HG03565 (cell line): ENCODE measurements around the gene KIF26B.

Experiments used
- ATAC-seq: cut with Tn5 transposase; IDR thresholded peaks from one replicate; pipeline ENCODE4 v1.9.1; 2021; ENCODE audit warnings: mild to moderate bottlenecking, moderate library complexity; ENCODE audit not compliant: unreplicated experiment

KIF26B gene

DNA sequence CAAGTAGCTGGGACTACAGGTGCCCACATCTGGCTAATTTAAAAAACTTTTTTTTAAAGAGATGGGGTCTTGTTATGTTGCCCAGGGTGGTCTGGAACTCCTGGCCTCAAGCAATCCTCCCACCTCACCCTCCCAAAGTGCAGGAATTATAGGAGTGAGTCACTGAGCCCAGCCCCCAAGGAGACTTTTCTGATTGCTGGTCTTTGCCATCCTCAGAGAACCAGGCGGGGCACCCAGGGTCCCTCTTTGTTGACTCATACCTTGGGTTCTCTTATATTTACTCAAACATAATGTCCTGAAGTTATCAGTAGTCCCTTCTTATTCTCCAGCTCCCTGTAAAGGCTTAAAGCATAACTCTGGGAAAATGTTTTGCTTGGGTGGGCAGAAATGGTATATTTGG, 51.1 kb downstream of the KIF26B start:
- ATAC-seq: no peak

DNA sequence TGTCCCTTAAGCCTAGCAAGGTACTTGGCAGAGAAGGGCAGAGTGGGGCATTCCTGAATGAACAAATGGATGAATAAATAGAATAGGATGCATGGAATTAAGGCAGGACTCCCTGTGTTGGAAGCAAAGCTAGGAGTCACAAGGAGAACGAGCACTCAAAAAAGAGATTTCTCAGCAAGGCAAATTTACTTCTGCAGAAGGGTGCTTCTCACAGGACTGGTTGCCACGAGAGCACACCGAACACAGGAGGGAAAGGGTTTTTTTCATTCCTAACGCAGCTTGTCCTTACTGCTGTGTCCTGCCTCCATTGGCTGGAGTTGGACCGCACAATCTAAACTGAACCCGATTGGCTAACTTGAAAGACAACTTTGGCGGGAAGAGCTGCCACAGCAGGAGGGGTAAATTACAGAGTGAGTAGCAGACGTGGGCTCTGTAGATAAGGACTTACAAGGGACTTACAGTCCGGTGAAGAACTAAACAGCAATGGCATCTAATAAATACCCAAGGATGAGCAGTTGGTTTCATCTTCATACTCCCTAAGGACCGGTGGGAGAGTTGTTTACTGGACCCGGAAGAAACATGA, 52.4 kb downstream of the KIF26B start:
- no peak for ATAC-seq

DNA sequence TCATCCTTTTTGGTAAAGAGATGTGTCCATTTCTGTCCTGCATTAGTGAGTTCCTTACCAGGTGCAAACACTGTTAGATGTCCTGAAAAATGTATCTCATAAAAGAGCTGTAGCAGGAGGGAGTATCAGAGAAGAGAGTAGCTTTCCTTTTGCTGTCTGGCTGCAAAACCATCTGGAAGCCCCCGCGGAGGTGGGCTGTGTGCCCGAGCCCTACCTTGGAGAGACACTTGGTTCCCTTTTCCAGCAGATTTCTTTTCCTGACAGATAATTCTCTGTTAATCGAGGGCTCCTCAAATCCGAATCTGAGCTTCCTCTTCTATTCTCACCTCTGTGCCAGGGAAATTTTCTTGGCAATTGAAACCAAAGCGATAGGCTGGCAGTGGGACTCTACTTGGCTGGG, 53.0 kb downstream of the KIF26B start:
- no peak for ATAC-seq

DNA sequence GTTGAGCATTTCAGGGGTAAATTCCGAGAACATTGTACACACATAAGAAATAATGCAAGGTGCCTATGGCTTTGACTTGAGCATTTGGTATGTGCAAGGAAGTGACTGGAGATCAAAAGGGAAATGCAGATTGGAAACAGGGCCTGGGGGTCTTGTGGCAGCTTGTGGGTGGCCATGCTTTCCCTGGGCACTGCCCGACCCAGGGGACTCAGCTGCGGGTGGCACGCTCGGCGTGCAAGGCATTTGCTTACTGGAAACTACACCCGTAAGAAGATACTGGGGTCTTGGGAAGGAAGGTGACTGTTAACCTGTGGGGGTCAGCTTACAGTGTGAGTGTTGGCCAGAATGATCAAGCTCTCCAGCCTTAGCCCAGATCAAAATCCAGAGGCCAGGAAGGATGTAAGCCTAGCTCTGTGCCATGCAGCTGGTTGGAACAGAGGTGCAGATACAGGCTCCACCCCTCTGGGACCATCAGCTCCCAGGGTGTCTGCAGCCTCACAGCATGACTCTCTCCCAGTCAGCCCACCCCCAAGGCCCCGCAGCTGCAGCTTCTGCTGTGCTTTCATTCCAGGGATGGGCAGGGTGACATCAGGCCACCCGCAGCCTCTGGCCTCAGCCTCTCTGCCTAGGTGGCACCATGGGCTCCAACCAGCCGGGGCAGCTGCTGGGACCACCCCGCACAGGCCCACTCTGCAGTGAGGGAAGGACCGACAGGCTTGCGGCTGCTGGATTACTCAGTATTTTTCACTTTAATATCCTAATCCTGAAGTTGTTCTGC, 55.1 kb downstream of the KIF26B start:
- no peak for ATAC-seq

DNA sequence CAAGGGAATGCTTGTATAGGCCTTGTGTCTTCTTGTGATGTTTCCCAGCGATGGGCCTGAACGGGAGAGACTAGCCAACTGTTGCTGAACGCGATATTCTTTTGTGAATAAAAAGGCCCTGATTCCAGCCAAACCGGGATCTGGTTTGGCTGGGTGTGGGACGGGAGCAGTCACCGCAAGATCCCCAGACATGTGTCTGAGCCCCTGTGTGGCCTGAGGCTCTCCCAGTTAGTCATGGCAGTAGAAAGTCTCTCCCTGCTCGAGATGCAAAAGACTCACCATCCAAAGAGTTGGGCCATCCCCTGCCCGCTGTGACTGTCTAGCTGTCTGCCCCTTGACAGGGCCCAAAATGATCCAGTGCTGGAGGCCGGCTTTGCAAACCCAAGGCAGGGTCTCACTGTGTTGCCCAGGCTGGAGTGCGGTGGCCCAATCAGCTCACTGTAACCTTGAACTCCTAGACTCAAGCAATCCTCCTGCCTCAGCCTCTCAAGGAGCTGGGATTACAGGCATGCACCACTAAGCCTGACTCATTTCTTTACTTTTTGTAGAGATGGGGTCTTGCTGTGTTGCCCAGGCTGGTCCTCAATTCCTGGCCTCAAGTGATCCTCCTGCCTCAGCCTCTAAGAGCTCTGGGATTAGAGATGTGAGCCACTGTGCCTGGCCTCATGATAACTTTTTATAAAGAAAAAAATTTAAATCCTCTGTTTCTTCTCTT, 56.4 kb downstream of the KIF26B start:
- ATAC-seq: no peak

DNA sequence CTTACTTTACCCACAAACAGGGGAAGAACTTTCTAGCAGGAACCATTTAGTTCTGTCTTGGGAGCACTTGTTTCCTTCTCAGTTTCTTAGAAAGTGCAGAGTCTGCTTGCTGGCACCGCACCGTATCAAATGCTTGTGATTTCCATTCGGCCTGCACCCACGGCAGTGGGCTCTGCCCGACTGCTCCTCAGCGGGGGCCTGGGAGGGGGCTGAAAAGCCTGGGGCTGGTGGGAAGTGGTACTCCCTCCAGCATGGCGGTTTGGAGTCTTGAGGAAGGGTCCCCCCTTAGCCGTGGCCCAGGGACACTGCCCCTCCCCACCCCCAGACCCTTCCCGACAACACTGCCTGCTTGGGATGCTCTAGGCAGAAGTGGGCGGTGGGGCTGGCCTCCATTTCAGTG, 57.0 kb downstream of the KIF26B start:
- ATAC-seq: no peak

DNA sequence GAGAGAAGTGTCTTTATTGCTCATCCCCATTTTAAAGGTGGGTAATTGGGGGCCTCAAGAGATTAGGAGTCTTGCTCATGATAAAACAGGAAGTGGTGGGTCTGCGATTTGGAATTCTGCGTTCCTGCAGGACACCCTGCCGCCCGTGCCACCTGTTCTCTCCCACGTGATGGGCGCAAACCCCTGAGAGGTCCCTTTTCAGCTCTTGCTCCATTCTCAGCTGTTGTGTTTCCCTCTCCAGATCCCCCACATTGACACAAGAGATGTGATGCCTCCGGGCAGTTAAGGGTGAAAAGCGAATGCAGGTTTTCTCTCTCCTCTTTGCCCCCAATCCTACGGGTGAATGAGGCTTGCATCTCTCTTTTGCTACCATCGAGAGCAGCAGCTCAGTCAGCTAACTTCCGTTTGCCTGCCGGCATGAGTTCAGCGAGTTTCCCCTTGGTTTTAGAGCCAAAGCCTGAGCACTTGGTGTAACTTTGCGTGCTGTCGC, 57.5 kb downstream of the KIF26B start:
- no peak for ATAC-seq

DNA sequence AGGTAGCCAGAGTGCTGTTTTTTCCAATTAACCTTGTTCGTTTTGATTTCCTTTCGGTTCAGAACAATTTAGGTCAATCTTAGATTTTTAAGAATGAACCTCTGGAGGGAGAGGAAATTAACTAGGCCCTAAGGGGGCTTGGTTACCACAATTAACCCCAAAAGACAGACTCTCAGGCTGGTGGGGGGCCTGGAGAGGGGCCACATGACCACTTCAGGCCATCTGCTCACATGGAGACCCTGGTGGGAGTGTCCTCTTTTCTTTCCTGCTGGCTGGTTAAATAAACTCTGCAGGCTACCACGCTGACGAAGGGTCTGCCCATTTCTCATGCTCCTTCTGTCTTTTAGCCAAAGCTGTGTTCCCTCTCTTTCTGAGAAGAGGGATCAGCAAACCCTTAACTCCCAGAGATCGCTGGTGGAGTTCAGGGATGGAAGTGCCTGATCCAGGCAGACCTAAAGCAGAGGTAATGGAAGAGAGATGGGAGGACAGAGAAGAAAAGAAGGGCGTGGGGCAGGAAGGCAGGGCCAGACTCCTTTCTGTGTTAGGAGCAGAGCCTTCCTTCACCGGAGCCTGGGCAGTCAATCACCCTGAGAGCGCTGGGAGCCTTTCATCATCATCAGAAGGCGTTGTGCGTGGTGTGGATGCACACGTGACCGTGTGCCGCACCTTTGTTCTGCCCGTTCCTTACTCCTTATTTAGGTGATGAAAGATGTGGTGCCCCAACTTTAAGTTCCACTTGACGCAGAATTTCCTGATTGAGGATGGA, 58.5 kb downstream of the KIF26B start:
- no peak for ATAC-seq

DNA sequence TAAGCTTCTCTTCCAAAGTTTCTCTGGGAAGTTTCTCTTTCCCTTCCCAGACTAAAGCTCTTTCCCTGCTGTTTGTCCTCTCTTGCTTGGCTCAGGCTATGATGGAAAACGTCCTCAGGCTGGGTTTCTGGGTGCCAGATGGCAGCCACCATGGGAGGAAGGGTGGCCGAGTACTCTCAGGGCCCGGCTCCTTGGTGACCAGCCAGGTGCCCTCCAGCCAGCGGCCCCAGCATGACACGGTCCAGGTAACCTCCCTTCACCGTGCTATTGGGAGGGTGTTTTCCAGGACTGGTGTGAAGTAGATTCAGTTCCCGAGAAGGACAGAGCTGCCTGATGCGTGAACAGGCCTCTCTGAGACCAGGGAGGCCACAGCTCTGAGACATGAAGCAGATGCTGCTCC, 60.3 kb downstream of the KIF26B start:
- no peak for ATAC-seq

DNA sequence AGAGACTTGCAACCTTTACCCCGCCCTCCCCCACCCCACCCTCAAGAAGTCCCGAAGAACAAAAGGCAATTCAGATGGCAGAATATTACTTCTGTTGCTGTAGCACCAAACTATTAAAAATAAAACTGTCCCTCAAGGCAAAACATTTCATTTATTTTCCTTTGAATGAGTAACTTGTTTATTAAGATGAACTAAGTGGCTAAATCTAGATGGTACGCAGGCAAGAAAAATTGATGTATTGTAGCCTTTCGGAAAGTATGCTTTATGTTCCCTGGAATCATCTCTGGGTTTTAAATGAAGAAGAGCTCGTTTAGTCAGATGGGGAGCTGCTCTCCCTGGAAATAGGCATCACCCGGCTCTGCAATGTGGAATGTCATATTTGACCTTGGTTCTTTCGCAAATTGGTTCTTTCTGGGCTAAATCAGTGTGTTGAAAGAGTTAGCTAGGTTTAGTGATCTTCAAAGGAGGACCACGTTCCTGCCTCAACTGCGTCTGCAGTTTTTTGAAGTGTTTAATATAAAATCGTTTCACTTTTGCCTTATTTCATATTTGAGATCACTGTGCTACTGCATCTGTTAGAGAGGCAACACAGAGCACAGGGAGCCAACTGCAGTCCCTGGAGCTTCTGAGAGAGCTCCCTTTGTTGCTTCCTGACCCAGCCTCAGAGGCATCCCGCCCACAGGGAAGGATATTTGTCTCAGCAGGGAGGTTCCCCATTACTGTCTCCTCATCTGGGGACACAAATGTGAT, 61.8 kb downstream of the KIF26B start:
- ATAC-seq: no peak

DNA sequence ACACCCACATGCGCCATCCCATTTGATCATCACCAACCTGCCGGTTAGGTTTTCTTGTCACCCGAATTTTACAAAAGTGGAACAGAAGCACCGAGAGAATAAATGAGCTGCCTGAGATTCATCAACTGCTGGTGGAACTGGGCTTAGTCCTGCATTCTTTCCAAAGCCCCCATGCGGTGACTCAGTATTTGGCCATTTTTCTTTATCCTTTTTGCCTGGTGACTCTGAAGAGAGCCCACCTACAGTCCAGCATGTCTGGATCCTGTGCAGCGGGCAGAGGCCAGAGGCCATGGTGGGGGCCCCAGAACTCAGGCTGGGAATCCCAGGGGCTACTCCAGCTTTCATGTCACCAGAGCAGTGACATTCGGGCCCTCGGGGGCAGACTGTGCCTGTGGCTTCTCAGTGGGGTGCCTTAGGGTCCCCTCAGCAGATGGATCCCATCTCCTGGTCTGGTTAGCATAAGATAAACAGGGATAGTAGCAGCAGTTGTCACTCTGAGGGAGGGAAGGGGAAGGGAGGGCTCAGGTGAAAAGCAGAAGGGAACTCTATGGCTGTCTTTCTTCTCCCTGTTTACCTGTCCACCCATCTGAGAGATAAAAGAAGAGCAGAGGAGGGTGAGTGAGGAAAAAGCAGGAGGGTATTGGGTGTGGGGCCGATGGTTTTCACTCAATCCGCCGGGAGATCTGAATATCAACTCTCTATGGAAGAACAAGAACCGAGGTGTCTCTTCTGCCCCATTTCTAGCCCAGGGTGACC, 63.2 kb downstream of the KIF26B start:
- no peak for ATAC-seq

DNA sequence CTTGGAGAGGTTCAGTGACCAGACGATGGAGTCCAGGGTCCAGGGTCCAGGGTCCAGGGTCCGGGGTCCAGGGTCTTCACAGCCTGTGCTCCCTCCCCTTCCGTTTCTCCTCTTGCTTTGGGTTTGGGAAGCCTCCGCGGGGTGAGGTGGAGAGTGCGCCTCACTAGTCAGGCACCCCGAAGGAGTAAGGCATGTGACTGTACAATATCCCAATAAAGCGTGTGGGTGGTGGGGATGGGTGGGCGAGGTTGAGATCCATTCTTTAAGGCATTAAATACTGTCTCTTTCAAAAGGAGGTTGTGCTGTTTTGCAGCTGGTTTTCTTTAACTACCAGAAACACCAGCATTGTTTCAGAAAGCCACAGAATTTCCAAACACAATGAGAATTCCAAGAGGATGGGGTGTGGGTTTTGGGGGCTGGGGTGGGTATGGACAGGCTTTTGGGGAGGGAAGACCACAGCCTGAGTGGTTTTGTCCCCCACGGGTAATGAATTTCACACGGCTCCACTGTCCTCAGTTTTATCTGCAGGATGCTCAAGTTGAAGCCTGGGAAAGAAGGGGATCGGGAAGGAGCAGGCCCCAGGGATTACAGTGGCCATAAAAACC, 65.7 kb downstream of the KIF26B start:
- ATAC-seq: no peak

DNA sequence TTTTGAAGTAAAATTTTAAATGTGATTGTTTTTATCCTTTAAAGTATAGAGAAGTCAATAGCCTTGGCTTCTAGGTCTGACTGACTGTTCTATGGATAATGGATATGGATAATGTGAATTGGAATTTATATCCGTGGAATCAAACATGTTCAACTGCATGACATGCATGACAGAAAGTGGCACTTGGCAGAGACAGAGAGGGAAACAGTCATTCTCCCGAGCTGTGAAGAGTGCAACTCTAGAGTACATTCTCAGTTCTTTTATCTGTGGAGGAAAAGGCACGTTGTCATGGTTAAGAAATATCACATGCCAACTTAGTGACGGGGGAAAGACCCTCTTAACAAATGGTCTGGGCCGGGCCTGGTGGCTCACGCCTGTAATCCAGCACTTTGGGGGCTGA, 67.0 kb downstream of the KIF26B start:
- no peak for ATAC-seq

DNA sequence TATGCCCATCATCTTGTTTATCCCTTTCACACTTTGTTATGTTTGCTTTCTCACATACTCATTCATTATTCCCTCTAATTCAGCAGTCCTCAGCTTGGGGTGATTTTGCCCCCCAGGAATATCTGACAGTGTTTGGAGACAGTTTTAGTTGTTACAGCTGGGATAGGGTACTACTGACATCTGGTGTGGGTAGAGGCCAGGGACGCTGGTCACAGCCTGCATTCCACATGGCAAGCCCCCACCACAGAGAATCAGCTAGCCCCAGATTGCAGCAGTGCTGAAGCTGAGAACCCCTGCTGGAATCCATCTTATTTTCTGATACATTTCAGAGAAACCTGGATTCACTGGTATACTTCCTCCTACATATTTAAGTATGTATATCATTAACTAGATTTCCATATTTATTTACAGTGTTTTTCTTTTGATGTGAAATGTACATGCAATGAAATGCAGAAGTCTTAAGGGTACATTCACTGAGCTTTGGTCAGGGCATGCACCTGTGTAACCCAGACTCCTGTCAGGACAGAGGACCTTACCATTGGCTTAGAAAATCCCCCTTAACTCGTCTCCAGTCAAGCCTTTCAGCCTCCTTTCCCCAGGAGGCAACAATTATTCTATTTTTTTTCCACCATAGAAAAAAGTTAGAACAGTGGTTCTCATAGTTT, 68.3 kb downstream of the KIF26B start:
- no peak for ATAC-seq

DNA sequence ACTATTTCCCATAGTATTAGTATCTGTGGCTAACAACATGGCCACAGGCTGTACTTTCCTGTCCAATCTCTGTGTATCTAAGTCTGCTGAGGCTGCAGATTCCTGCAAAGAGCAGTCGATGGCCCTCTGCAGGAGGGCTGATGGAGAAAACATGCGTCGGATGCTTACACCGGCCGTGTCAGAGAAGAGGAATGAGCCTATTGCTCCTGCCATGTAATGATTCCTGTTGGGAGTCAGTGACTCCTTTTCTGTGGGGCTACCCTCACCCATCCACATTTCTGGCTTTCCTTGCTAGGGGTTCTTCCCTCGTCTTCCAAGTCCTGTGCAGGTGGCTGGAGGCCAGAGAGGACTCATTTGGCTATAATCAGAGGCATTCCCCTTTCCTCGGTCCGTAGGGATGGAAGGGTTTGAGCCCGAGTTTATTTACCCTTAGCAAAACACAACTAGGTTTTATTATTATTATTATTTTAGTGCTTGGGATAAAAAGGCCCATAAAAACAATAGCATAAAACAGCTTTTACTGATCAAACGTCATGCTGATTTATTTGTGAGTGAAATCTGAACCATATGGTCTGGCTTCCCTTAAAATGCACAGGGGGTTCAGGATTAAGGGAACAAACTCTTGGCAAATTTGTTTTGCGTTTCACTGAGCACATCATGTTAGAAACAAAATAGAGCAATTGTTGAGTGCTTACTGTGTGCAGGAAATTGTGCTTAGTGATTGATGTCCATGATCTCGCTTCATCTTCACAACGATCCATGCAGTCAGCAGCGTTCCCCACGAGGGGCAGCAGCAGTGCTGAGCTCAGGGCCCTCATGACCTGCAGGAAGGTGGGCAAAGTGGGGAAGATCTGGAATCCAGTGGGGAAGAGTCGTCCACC, 70.8 kb downstream of the KIF26B start:
- no peak for ATAC-seq

DNA sequence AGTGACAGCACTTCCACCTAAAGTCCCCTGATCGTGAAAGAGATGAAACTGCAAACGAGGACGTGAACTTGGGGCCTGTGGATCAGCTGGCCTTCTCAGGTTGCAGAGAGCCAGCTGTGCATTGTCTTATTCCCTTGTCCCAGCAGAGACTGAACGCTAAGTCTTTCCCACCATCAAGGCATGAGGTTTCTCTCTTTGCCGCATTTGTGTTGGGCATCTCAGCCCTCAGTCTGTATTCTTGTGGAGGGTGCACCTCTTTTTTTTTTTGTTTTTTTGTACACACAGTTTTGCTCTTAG, 71.4 kb downstream of the KIF26B start:
- no peak for ATAC-seq

DNA sequence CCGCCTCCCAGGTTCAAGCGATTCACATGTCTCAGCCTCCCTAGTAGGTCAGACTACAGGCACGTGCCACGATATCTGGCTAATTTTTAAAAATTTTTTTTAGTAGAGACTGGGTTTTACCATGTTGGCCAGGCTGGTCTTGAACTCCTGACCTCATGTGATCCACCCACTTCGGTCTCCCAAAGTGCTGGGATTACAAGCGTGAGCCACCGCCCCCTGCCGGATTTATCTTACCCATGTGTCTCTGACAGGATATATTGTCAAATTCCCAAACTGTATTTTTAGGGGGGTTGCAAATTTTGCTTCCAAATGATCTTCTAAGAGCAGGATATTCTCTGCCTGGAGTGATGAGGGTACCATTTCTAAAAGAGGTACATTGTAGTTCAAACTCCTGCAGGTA, 74.3 kb downstream of the KIF26B start:
- no peak for ATAC-seq

DNA sequence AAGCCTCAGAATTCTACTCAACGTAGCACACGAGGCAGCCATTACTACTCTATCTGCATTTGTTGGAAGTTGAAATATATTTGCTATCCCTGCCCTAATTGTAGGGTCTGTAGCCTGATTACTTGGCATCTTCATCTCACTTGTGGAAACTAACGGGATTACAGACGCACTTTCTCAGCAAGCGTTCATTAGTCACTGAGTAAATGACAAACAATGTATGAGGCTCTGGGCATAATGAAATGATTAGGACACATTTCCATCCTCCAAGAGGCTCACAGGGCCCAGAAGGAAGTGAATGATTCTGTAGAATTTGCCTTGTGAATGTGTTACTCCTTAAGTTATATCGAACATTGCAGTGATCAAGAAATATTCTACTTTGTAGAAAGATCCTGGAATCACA, 78.1 kb downstream of the KIF26B start:
- ATAC-seq: no peak
